GM12878 (cell line): ENCODE results near the gene CREB3L4. TPM values are rescaled to one million over a fixed set of nuclear protein-coding genes. Genes with fewer than 3 reads are reported as not detected.

Source experiments
- ATAC-seq: fragments of 200-7000 bp; cut with Tn5 transposase; 3 replicates; pipeline ENCODE4 v1.9.1; 2020; ENCODE audit warnings: mild to moderate bottlenecking, moderate library complexity
- BruUV-seq: library from RNA; stranded (reverse); fragments of 400-500 nt; replicated peaks from 2 replicates; lab custom pipeline; 2021; lab: Mats Ljungman, UMichigan
- CTCF ChIA-PET: fragments of 300-600 bp; sonication (Branson Sonifier 250); formaldehyde crosslinking; extraction: SDS; loops from one replicate; lab custom pipeline; 2021; ENCODE audit warnings: inconsistent platforms; lab: Yijun Ruan, JAX
- POLR2A ChIA-PET: fragments of 350-600 bp; formaldehyde crosslinking; extraction: SDS; loops from one replicate; lab custom pipeline; 2021; ENCODE audit warnings: inconsistent platforms; lab: Charles Lee
- RAD21 ChIA-PET: fragments of 300-600 bp; sonication (Branson Sonifier 250); formaldehyde crosslinking; loops from one replicate; lab custom pipeline; 2023; ENCODE audit warnings: antibody characterized with exemption; ENCODE audit not compliant: unreplicated experiment; lab: Charles Lee
- SMC1A ChIA-PET: fragments of 300-600 bp; sonication (Branson Sonifier 250); formaldehyde crosslinking; loops from one replicate; lab custom pipeline; 2023; ENCODE audit not compliant: unreplicated experiment, uncharacterized antibody; lab: Charles Lee
- DNase-seq: peaks from one replicate; pipeline ENCODE4 v3.0.0-alpha.2; 2011; ENCODE audit warnings: low read depth, low spot score
- FAIRE-seq: peaks from 3 replicates; lab custom pipeline; 2011; peaks lifted over from hg19 to GRCh38; lab: Jason Lieb, UNC
- H2AFZ ChIP-seq: 2 replicates; pipeline ENCODE4 v1.6.0; 2011; ENCODE audit warnings: low read depth, low read length, control low read depth; ENCODE audit not compliant: control insufficient read depth
- H3K27ac ChIP-seq: 2 replicates; pipeline ENCODE4 v1.5.1; 2011; ENCODE audit warnings: control low read depth; ENCODE audit not compliant: control insufficient read depth, insufficient read depth
- H3K27me3 ChIP-seq, 2 experiments: replicated peaks in 1 of 2; 2 replicates each; pipeline versions ENCODE4 v1.6.0 to v1.6.1; 2011; ENCODE audit warnings: low read length in 1 of 2; ENCODE audit not compliant: control insufficient read depth in 2 of 2, insufficient read depth in 2 of 2
- H3K36me3 ChIP-seq, 2 experiments: 2 replicates each; pipeline ENCODE4 v1.5.1; 2011; ENCODE audit warnings: low read length in 1 of 2; ENCODE audit not compliant: control insufficient read depth in 2 of 2, insufficient read depth in 2 of 2
- H3K4me1 ChIP-seq: 2 replicates; pipeline ENCODE4 v1.6.1; 2011; ENCODE audit warnings: mild to moderate bottlenecking, low read length, moderate library complexity, mixed read lengths; ENCODE audit not compliant: control insufficient read depth, insufficient read depth
- H3K4me2 ChIP-seq: 2 replicates; pipeline ENCODE4 v1.6.0; 2011; ENCODE audit warnings: control low read depth; ENCODE audit not compliant: control insufficient read depth, insufficient read depth
- H3K4me3 ChIP-seq: fragments of 200-600 bp; sonication (generic); 2 replicates; pipeline ENCODE4 v1.5.1; 2016
- H3K79me2 ChIP-seq: 2 replicates; pipeline ENCODE4 v1.6.0; 2011; ENCODE audit warnings: low read length; ENCODE audit not compliant: control insufficient read depth, insufficient read depth
- H3K9ac ChIP-seq: 2 replicates; pipeline ENCODE4 v1.8.0; 2011; ENCODE audit warnings: low read length, control low read depth, mixed read lengths; ENCODE audit not compliant: control insufficient read depth, insufficient read depth
- H3K9me3 ChIP-seq: replicated peaks from 3 replicates; pipeline ENCODE4 v1.5.1; 2011; ENCODE audit warnings: mild to moderate bottlenecking, low read length; ENCODE audit not compliant: control insufficient read depth, insufficient read depth
- H4K20me1 ChIP-seq: 2 replicates; pipeline ENCODE4 v1.6.0; 2011; ENCODE audit not compliant: control insufficient read depth, insufficient read depth
- CREB1 ChIP-seq: IDR thresholded peaks from 2 replicates; pipeline ENCODE4 v1.6.1; 2012; ENCODE audit warnings: low read depth, mild to moderate bottlenecking, inconsistent platforms
- EGR1 ChIP-seq, 2 experiments: IDR thresholded peaks; 1 replicate in 1 of 2; 2 replicates in 1 of 2; pipeline ENCODE4 v1.6.1; 2011 to 2012; ENCODE audit warnings: low read depth in 2 of 2, low read length in 2 of 2, borderline replicate concordance in 1 of 2, mild to moderate bottlenecking in 1 of 2, moderate library complexity in 1 of 2
- EZH2 ChIP-seq: IDR thresholded peaks from 2 replicates; pipeline ENCODE4 v1.6.1; 2012; ENCODE audit warnings: low read depth, mild to moderate bottlenecking, control low read depth, inconsistent platforms, low read length, borderline replicate concordance; ENCODE audit not compliant: control insufficient read depth
- HCFC1 ChIP-seq: fragments of 150-350 bp; IDR thresholded peaks from 2 replicates; pipeline ENCODE4 v1.6.1; 2014; ENCODE audit warnings: low read length
- IRF4 ChIP-seq: IDR thresholded peaks from 2 replicates; pipeline ENCODE4 v1.6.1; 2011; ENCODE audit warnings: low read depth, low read length
- PAX5 ChIP-seq: IDR thresholded peaks from 2 replicates; pipeline ENCODE4 v1.6.1; 2011; ENCODE audit warnings: low read depth, low read length, borderline replicate concordance
- PAX8 ChIP-seq: fragments of 450-650 bp; IDR thresholded peaks from 2 replicates; pipeline ENCODE4 v1.6.1; 2017; ENCODE audit warnings: mild to moderate bottlenecking, moderate library complexity
- POLR2A ChIP-seq: IDR thresholded peaks from 2 replicates; pipeline ENCODE4 v1.6.1; 2011; ENCODE audit warnings: low read depth, mild to moderate bottlenecking, low read length
- SMAD1 ChIP-seq: fragments of 450-650 bp; IDR thresholded peaks from 2 replicates; pipeline ENCODE4 v1.6.1; 2018; ENCODE audit warnings: mild to moderate bottlenecking, low read depth; ENCODE audit not compliant: partially characterized antibody
- SMAD5 ChIP-seq: IDR thresholded peaks from 2 replicates; pipeline ENCODE4 v1.6.1; 2016; ENCODE audit warnings: antibody characterized with exemption, low read depth
- SP1 ChIP-seq: IDR thresholded peaks from one replicate; pipeline ENCODE4 v1.6.1; 2011; ENCODE audit warnings: low read depth, low read length
- TARDBP ChIP-seq: IDR thresholded peaks from 2 replicates; pipeline ENCODE4 v1.6.1; 2016; ENCODE audit warnings: borderline replicate concordance
- WGBS: methylation state at CpG from one replicate; pipeline ENCODE4 v1.1.6; 2016; ENCODE audit warnings: low lambda C conversion rate; ENCODE audit not compliant: insufficient replicate concordance, insufficient coverage; ENCODE audit errors: missing lambda C conversion rate; 5-methylcytosine and 5-hydroxymethylcytosine counted together
- in situ Hi-C: fragments of 300-500 bp; cut with MboI; formaldehyde crosslinking; loops from 9 replicates; pipeline ENCODE4 v1.14.3; 2018; ENCODE audit warnings: mixed read lengths
- intact Hi-C: fragments of 100-400 bp; cut with micrococcal nuclease; formaldehyde crosslinking; loops from one replicate; pipeline ENCODE4 v1.14.2; 2022; ENCODE audit not compliant: unreplicated experiment
- polyA plus RNA-seq, 11 experiments: library from polyadenylated mRNA; depleted of rRNA in 4 of 11; unstranded in 6 of 11; stranded (reverse) in 5 of 11; fragments of >200 nt; fragmentation: Nextera tagmentation in 4 of 11; fragmentation: Illumina TruSeq in 1 of 11; extraction: Ambion mirVana in 4 of 11; extraction: Trizol in 1 of 11; gene quantifications; 1 replicate in 1 of 11; 2 replicates in 10 of 11; pipeline versions ENCODE4 v1.2.1 to v1.2.3, GENCODE V29; 2011 to 2016; ENCODE audit warnings: inconsistent platforms in 2 of 11, missing spikeins in 2 of 11, low read depth in 1 of 11
- total RNA-seq, 4 experiments: library from RNA; depleted of rRNA in 3 of 4; stranded (reverse); fragments of >200 nt in 3 of 4; fragmentation: Illumina TruSeq in 1 of 4; extraction: Trizol in 1 of 4; gene quantifications; 2 replicates each; pipeline versions ENCODE4 v1.2.1 to v1.2.3, GENCODE V29; 2013 to 2021
- TF ChIP-seq, protein P1 (sequence below): fragments of 450-650 bp; IDR thresholded peaks from 2 replicates; pipeline ENCODE4 v1.6.1; 2017; ENCODE audit warnings: mild to moderate bottlenecking, low read depth, inconsistent platforms; ENCODE audit not compliant: poor library complexity, severe bottlenecking

CREB3L4 gene
- total and polyA plus RNA-seq, 10 of the 15 experiments (the other 5 are each of a cell fraction or from before 2014, with no cell fraction given), result 9.7 to 14.0 (median 12.1) TPM

DNA sequence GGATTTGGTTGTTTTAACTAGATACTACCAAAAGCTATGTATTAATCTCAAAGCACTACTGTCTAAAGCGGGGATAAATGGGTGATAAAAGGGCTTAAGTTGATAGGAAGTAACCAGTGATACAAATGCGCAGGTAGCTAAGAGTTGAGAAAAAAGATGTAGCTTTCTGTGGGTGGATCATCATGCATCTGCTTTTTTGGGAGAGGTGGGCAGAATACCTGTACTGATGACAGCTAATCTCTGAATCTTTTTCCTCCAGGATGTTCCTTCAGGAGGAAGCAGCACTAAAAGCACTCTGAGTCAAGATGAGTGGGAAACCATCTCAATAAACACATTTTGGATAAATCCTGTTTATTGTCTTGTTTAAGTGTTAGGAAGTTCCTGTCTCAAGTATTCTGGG, 24.1 kb downstream of the CREB3L4 start:
- Histone ChIP-seq H4K20me1 (no peaks in the 10 kb centered on the region), H3K9me3 (no peaks in the 10 kb centered on the region), H3K4me1 (peaks cover 9% of the 10 kb centered on the region), H3K79me2 (peaks cover 25% of the 10 kb centered on the region), H3K4me2 (peak overlapping the region; percentile 89), H3K36me3 (peaks cover 0 to 16% of the 10 kb centered on the region in 2 experiments; a peak in 3 of 4 replicates), H3K27me3 (no peaks in the 10 kb centered on the region), H3K9ac (peak overlapping the region; percentile 98), H3K27ac (peak overlapping the region; percentile 96)
- DNase-seq (no peak), FAIRE-seq (no peak)
- POLR2A ChIA-PET, result interaction anchor here (0.6 to 3.8 kb wide), 7 partner anchors 8 to 199 kb away, joined by 3 to 26 read pairs (median 3); partner anchors contain the start of gene JTB
- SMC1A ChIA-PET, result interaction anchor here (1.1 to 1.5 kb wide), 4 partner anchors 17 to 227 kb away, joined by 3 to 5 read pairs (median 4); no protein-coding TSS in a partner anchor
- CTCF ChIA-PET, result interaction anchor here (1.4 kb wide), 1 partner anchor 481 kb away, joined by 3 read pairs; no protein-coding TSS in a partner anchor
- in situ Hi-C loops, result loop anchor here (5.0 to 10.0 kb wide), 2 partner anchors 280 to 487 kb away; partner anchors contain the start of gene HAX1
- whole genome bisulfite sequencing, result 68% methylated on average over 2 of the region's 2 CpGs
- no TSS peak for BruUV-seq
- intact Hi-C loops, result loop anchor here (2.0 to 5.0 kb wide), 2 partner anchors 190 to 281 kb away; partner anchors contain the start of gene HAX1
- RAD21 ChIA-PET, result interaction anchor here (1.4 to 2.3 kb wide), 2 partner anchors 13 to 25 kb away, joined by 3 to 10 read pairs; partner anchors contain the start of gene CREB3L4
- TF ChIP-seq HCFC1 (no peak), CREB1 (0 out of 2 replicates have a peak, but pooled peaks have one; percentile 4)
- TF ChIP-seq, all 136 proteins: peak for 1
- H2AFZ ChIP-seq, result no peak overlapping the region
- H3K4me3 ChIP-seq, result peak overlapping the region; percentile 86
- no peak for ATAC-seq

DNA sequence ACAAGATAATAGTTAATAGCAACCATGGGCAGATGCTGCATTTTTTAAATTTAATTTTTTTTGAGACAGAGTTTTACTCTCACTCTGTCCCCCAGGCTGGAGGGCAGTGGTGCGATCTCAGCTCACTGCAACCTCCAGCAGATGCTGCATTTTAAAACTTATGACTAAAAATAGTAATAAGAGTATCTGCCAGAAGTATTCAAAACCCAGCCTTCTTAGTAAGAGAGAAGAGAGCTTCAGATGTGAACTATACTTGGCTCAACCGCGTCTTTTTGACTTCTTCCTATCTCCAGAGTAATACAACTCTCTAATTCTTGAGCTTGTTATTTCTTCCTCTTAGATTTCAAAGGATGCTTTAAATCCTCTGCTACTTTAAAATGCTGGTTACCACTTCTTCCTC, 27.5 kb downstream of the CREB3L4 start:
- Histone ChIP-seq H3K9ac (no peak overlapping the region), H3K9me3 (no peaks in the 10 kb centered on the region), H3K4me2 (no peak overlapping the region), H2AFZ (no peak overlapping the region), H4K20me1 (no peaks in the 10 kb centered on the region), H3K4me1 (peaks cover 9% of the 10 kb centered on the region; the same call in 1 of the 2 replicates), H3K36me3 (peaks cover 0 to 16% of the 10 kb centered on the region in 2 experiments; a peak in 3 of 4 replicates), H3K27ac (no peak overlapping the region), H3K79me2 (peaks cover 25% of the 10 kb centered on the region), H3K4me3 (no peak overlapping the region), H3K27me3 (no peaks in the 10 kb centered on the region)
- ChIA-PET RAD21 (interaction anchor here (0.6 kb wide), 1 partner anchor 350 kb away, joined by 3 read pairs; no protein-coding TSS in a partner anchor), POLR2A (interaction anchor here (0.6 kb wide), 1 partner anchor 399 kb away, joined by 4 read pairs; no protein-coding TSS in a partner anchor), CTCF (interaction anchor here (1.0 to 1.1 kb wide), 2 partner anchors 18 to 120 kb away, joined by 3 read pairs; partner anchors contain the start of gene JTB), SMC1A (interaction anchor here (1.4 to 1.5 kb wide), 2 partner anchors 9 to 182 kb away, joined by 3 to 4 read pairs; partner anchors contain the start of gene RAB13)
- FAIRE-seq (no peak), DNase-seq (no peak), ATAC-seq (no peak)
- no peak for TF ChIP-seq EGR1 (IDR thresholded peaks at IDR 0.05; ENCODE audit: borderline replicate concordance in 1 of 2, low read depth in 2 of 2, low read length in 2 of 2)
- TF ChIP-seq POLR2A, result no peak
- no peak for TF ChIP-seq SP1
- no peak for TF ChIP-seq TARDBP
- TF ChIP-seq, protein P1, sequence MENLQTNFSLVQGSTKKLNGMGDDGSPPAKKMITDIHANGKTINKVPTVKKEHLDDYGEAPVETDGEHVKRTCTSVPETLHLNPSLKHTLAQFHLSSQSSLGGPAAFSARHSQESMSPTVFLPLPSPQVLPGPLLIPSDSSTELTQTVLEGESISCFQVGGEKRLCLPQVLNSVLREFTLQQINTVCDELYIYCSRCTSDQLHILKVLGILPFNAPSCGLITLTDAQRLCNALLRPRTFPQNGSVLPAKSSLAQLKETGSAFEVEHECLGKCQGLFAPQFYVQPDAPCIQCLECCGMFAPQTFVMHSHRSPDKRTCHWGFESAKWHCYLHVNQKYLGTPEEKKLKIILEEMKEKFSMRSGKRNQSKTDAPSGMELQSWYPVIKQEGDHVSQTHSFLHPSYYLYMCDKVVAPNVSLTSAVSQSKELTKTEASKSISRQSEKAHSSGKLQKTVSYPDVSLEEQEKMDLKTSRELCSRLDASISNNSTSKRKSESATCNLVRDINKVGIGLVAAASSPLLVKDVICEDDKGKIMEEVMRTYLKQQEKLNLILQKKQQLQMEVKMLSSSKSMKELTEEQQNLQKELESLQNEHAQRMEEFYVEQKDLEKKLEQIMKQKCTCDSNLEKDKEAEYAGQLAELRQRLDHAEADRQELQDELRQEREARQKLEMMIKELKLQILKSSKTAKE, result no peak
- no peak for TF ChIP-seq EZH2
- no peak for TF ChIP-seq PAX5
- TF ChIP-seq IRF4, result no peak
- TF ChIP-seq SMAD1, result no peak
- TF ChIP-seq PAX8, result no peak
- no peak for TF ChIP-seq SMAD5
- WGBS, result 68% methylated on average over 3 of the region's 3 CpGs
- BruUV-seq, result no TSS peak
- intact Hi-C loops, result no loop called here
- in situ Hi-C loops, result loop anchor here (10.0 kb wide), 1 partner anchor 490 kb away; no protein-coding TSS in a partner anchor
